Mesothelial cell of epicardium (in vitro differentiated cells): Measurements from ENCODE around the gene RPL11. TPM values are rescaled to one million over a fixed set of nuclear protein-coding genes. Genes with fewer than 3 reads are reported as not detected.

Experiments used
- DNase-seq, 2 experiments: peaks; one replicate each; pipeline ENCODE4 v3.0.0; 2021; ENCODE audit warnings: low spot score in 2 of 2; ENCODE audit not compliant: unreplicated experiment in 2 of 2
- H3K27ac Mint-ChIP-seq: 2 replicates; pipeline ENCODE4 v1.8.0; 2021; ENCODE audit warnings: mixed read lengths
- H3K27me3 Mint-ChIP-seq: 2 replicates; pipeline ENCODE4 v1.8.0; 2021; ENCODE audit warnings: low read depth, mixed read lengths
- H3K36me3 Mint-ChIP-seq: 2 replicates; pipeline ENCODE4 v1.8.0; 2021; ENCODE audit warnings: mixed read lengths
- H3K4me1 Mint-ChIP-seq: 2 replicates; pipeline ENCODE4 v1.8.0; 2021; ENCODE audit warnings: mixed read lengths
- H3K4me3 Mint-ChIP-seq: 2 replicates; pipeline ENCODE4 v1.8.0; 2021; ENCODE audit warnings: mild to moderate bottlenecking, moderate library complexity, mixed read lengths
- H3K9me3 Mint-ChIP-seq: 2 replicates; pipeline ENCODE4 v1.8.0; 2021; ENCODE audit warnings: mixed read lengths
- CTCF ChIP-seq: fragments of 200-600 bp; sonication (generic); IDR thresholded peaks from one replicate; pipeline ENCODE4 v1.5.0; 2021; ENCODE audit warnings: antibody characterized with exemption; ENCODE audit not compliant: unreplicated experiment
- total RNA-seq: library from RNA; stranded (reverse); gene quantifications from 3 replicates; pipeline ENCODE4 v1.2.1, GENCODE V29; 2021

RPL11 gene
- 1,158 to 1,228 TPM (median 1,198 TPM) in 3 replicates for total RNA-seq

DNA sequence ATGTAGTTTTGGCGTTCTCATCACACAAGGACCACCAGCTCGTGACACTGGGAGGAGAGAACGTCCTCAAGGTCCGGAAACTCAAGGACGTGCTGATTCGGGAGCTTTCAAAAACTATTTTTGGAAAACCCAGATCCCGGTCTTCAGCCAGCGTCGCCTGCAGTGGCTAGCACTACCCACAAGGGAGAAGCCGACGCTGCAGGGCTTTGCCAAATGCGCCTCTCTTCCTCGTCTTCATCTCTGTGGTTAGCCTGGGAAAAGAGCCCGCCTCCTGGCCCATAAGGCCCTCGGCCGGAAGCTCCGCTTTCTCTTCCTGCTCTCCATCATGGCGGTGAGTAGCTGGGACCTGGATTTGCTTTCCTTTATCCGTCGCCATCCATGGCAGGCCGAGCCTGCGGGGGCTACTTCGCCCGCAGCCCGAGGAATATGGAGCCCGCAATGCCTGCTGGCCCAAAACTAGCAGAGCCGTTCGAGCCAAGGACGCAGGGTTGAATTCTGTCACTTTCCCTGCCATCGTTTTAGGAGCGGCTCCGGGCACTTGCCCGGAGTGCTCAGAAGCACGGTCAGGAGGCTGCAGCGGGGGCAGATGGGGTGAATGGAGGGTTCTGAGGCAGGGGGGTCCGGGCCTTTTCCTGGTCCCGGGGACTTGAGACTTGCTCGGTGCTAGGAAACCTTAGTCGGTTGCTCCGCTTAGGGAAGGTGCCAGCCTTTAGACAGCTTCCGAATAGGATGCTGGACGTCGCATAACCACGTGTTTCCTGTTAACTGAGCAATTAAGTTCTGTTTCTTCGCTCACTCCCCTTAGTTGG lies at the start of gene RPL11:
Gene RPL11, plus strand, starts transcription at position 308 of the 809 bp plus-strand sequence. Its CDS starts 18 bp downstream, at position 326.
- Mint-ChIP-seq H3K4me1 (peaks cover 44% of the 10 kb centered on the region), H3K4me3 (peak within 1 kb of the TSS; percentile 98), H3K27me3 (no peaks in the 10 kb centered on the region), H3K27ac (peak within 1 kb of the TSS; percentile 95), H3K36me3 (peaks cover 34% of the 10 kb centered on the region), H3K9me3 (no peaks in the 10 kb centered on the region)
- TF ChIP-seq CTCF: peak; percentile 57
- peak; percentile 66 to 83 for DNase-seq

GRCh38 chr1:23643736-23644554 lies 47.7 kb upstream of the RPL11 start:
- Mint-ChIP-seq H3K4me1 (peaks cover 29% of the 10 kb centered on the region), H3K36me3 (no peaks in the 10 kb centered on the region), H3K27me3 (no peaks in the 10 kb centered on the region), H3K4me3 (no peak overlapping the region), H3K9me3 (no peaks in the 10 kb centered on the region), H3K27ac (peak overlapping the region; percentile 80)
- no peak for TF ChIP-seq CTCF
- no peak for DNase-seq

GRCh38 chr1:23644555-23644866 lies 47.1 kb upstream of the RPL11 start:
- no peaks in the 10 kb centered on the region for H3K9me3 Mint-ChIP-seq
- no peak for TF ChIP-seq CTCF
- H3K4me3 Mint-ChIP-seq: no peak overlapping the region
- no peaks in the 10 kb centered on the region for H3K27me3 Mint-ChIP-seq
- no peaks in the 10 kb centered on the region for H3K36me3 Mint-ChIP-seq
- no peak for DNase-seq
- peaks cover 24% of the 10 kb centered on the region for H3K4me1 Mint-ChIP-seq
- peak overlapping the region; percentile 80 for H3K27ac Mint-ChIP-seq

DNA sequence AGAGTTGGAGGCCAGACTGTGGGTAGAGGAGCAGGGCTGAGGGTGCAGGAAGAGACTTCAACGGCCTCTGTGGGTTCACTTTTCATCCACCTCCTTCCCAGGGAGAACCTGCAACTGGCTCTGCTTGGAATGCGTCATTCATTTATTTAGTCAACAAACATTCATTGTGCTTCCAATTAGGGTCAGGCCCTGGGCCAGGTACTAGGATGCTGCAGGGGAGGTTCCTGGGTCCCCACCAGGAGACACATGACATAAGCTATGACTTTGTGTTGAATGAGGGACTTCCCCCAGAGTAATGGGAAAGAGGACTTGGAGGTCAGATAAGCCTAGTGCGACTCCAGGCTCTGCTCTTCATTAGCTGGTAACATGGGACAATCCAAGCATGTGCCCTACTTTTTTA lies 46.3 kb upstream of the RPL11 start:
- Mint-ChIP-seq H3K4me3 (no peak overlapping the region), H3K27me3 (no peaks in the 10 kb centered on the region), H3K9me3 (no peaks in the 10 kb centered on the region), H3K4me1 (peaks cover 23% of the 10 kb centered on the region), H3K27ac (no peak overlapping the region), H3K36me3 (no peaks in the 10 kb centered on the region)
- no peak for DNase-seq
- no peak for TF ChIP-seq CTCF

DNA sequence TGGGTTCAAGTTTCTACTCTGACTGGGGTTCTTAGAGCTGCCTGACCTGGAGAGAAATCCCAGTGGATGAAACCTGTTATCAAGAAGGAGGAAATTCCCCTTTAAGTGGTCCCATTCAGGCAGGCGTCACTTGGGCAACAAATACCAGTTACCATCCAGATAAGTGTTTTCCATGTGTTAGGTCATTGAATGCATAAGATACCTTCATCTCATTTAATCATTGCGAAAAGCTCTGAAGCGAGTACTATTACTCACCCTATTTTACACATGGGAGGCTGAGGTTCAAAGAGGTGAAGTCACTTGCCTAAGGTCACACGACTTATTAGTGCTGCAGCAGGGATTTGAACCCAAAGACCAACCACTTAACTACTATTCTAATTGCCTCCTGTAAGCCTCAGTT lies 45.5 kb upstream of the RPL11 start:
- Mint-ChIP-seq H3K27ac (no peak overlapping the region), H3K36me3 (no peaks in the 10 kb centered on the region), H3K4me3 (no peak overlapping the region), H3K27me3 (no peaks in the 10 kb centered on the region), H3K9me3 (no peaks in the 10 kb centered on the region), H3K4me1 (peaks cover 22% of the 10 kb centered on the region)
- no peak for DNase-seq
- no peak for TF ChIP-seq CTCF
